SJSA1 (cell line): ENCODE results near the gene MOSMO. TPM values are rescaled to one million over a fixed set of nuclear protein-coding genes. Genes with fewer than 3 reads are reported as not detected.
"Not testable (repeated sequence)": the region's sequence is repeated elsewhere in the genome, so short reads cannot be mapped to it uniquely, and the experiment has no call there.

ENCODE experiments used
- DNase-seq, 2 experiments: peaks; one replicate each; pipeline ENCODE4 v3.0.0-alpha.2; 2015 to 2020; ENCODE audit warnings: low spot score in 2 of 2, low read depth in 1 of 2
- H3K27ac ChIP-seq: fragments of 250-450 bp; sonication (Bioruptor Pico); 2 replicates; pipeline ENCODE4 v1.5.1; 2020; ENCODE audit warnings: mild to moderate bottlenecking, moderate library complexity
- H3K27me3 ChIP-seq: fragments of 250-450 bp; sonication (Bioruptor Pico); replicated peaks from 2 replicates; pipeline ENCODE4 v1.5.1; 2020; ENCODE audit warnings: mild to moderate bottlenecking, moderate library complexity
- H3K36me3 ChIP-seq: fragments of 250-450 bp; sonication (Bioruptor Pico); 2 replicates; pipeline ENCODE4 v1.5.1; 2020; ENCODE audit warnings: mild to moderate bottlenecking
- H3K4me1 ChIP-seq: fragments of 250-450 bp; sonication (Bioruptor Pico); replicated peaks from 2 replicates; pipeline ENCODE4 v1.6.1; 2021; ENCODE audit warnings: mild to moderate bottlenecking
- H3K4me3 ChIP-seq: fragments of 250-450 bp; sonication (Bioruptor Pico); 2 replicates; pipeline ENCODE4 v1.5.1; 2020; ENCODE audit warnings: mild to moderate bottlenecking
- H3K9me3 ChIP-seq: fragments of 250-450 bp; sonication (Bioruptor Pico); replicated peaks from 2 replicates; pipeline ENCODE4 v1.5.1; 2020; ENCODE audit warnings: mild to moderate bottlenecking
- total RNA-seq: library from RNA; depleted of rRNA; stranded (reverse); fragments of >200 nt; shearing (Covaris generic); gene quantifications from 2 replicates; pipeline ENCODE4 v1.2.3, GENCODE V29; 2014

Gene MOSMO
- total RNA-seq, 1 experiment from 2014 or later = 30.3 TPM

- DNase-seq = no peak
- Histone ChIP-seq H3K9me3 (no peaks in the 10 kb centered on the region), H3K27ac (no peak overlapping the region), H3K27me3 (no peaks in the 10 kb centered on the region), H3K4me3 (no peak overlapping the region), H3K36me3 (peaks cover 11% of the 10 kb centered on the region), H3K4me1 (no peaks in the 10 kb centered on the region)
Observed at GRCh38 chr16:21989751-21990150, 18.2 kb upstream of the MOSMO start.

DNA sequence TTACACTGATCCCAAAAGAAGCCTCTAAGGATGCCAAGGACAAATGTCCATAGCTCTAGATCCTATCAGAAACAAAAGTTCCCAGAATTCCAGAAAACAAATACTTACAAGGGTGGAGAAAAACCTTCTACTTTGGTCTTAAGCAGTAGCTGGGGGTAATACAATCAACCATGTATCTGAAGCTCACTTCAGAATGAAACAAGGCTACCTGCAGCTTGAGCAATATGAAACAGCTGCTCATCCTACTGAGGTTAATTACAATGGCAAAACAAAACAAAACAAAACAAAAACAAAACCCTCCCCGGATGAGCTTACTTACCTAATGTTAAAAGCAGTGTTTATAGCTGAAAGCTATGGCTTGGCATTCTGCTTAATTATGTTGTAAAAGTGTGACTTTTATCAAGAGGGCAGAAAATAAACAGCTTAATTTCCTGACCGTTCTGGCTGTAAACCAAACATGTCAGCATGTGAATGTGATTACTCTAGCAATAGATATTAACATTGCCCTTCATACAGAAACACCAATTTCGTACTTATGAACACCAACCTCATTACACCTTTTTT is 17.4 kb upstream of the MOSMO start:
- no peaks in the 10 kb centered on the region for H3K4me1 ChIP-seq
- H3K9me3 ChIP-seq = no peaks in the 10 kb centered on the region
- no peaks in the 10 kb centered on the region for H3K27me3 ChIP-seq
- no peak overlapping the region for H3K27ac ChIP-seq
- peaks cover 6% of the 10 kb centered on the region for H3K36me3 ChIP-seq
- no peak for DNase-seq
- no peak overlapping the region for H3K4me3 ChIP-seq

DNA sequence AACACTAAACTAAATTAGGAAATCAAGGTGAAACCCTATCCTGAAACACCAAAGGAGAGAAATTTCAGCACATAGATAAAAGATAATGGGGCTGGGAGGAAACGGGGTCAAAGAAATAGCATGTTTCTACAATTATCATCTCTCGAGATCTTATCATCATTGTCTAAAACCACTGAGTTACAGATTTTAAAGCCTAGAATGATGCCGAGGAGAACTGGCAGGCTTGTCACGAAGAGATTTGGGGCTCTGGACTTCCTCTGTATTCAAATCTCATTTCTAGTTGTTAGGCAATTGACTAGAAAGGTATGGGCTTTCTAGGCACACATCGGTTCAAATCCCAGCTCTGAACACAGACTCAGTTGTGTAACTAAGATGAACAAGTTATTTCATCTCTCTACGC is 16.3 kb upstream of the MOSMO start:
- Histone ChIP-seq H3K27me3 (no peaks in the 10 kb centered on the region), H3K36me3 (no peaks in the 10 kb centered on the region), H3K9me3 (no peaks in the 10 kb centered on the region), H3K4me3 (no peak overlapping the region), H3K27ac (no peak overlapping the region), H3K4me1 (no peaks in the 10 kb centered on the region)
- no peak for DNase-seq

DNA sequence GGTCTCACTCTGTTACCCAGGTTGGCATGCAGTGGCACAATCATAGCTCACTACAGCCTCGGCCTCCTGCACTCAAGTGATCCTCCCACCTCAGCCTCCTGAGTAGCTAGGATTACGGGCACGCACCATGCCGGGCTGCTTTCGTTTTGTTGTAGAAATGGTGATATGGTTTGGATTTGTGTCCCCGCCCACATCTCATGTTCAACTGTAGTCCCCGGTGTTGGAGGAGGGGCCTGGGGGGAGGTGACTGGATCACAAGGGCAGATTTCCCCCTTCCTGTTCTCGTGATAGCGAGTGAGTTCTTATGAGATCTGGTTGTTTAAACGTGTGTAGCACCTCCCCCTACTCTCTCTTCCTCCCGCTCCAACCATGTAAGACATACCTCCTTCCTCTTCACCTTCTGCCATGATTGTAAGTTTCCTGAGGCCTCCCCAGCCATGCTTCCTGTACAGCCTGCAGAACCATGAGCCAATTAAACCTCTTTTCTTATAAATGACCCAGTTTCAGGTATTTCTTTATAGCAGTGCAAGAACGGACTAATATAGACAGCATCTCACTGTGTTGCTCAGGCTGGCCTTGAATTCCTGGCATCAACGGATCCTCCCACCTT is 12.9 kb upstream of the MOSMO start:
- no peaks in the 10 kb centered on the region for H3K4me1 ChIP-seq
- no peak overlapping the region for H3K27ac ChIP-seq
- no peaks in the 10 kb centered on the region for H3K27me3 ChIP-seq
- H3K36me3 ChIP-seq = no peaks in the 10 kb centered on the region
- no peak for DNase-seq
- no peak overlapping the region for H3K4me3 ChIP-seq
- H3K9me3 ChIP-seq = no peaks in the 10 kb centered on the region

- no peak for DNase-seq
- no peaks in the 10 kb centered on the region for H3K36me3 ChIP-seq
- H3K27me3 ChIP-seq = no peaks in the 10 kb centered on the region
- H3K9me3 ChIP-seq = no peaks in the 10 kb centered on the region
- H3K27ac ChIP-seq = no peak overlapping the region
- H3K4me3 ChIP-seq = no peak overlapping the region
- H3K4me1 ChIP-seq = peaks cover 13% of the 10 kb centered on the region
Observed at GRCh38 chr16:21996923-21997696, 10.8 kb upstream of the MOSMO start.

DNA sequence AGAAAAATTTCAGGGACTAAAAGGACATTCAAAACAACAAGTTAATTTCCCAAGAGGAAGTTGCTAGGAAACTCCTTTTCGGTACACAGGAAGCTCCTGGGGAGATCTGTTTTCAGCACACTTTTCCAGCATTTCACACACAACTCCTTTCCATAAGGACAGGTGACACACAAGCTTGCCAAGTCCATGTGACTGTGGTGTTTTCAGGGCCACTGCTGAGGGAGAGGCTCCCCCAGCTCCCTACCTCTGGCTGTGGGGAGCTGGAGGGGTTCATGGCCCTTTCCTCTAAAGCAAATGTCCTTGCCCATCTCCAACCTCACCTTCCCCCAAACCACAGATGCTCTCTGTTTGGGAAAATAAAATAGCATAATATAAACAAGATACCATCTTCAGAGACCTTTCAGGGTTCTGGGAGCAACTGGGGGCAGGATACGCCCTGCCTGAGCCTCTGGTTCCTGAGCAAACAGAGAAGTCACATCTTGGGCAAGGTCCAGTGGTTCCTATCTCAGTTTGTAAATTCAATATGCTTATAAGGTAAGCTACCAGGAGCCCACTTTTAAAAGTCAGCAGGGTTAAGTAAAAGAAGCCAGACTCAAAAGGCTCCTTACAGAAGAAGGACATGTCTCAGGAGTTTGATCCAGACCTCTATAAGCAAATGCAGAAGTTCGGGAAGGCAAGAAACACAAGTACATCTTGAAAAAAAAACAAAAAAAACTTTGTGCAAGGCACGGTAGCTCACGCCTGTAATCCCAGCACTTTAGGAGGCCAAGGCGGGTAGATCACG is 10.0 kb upstream of the MOSMO start:
- Histone ChIP-seq H3K27ac (no peak overlapping the region), H3K4me1 (peaks cover 15% of the 10 kb centered on the region), H3K4me3 (no peak overlapping the region), H3K9me3 (no peaks in the 10 kb centered on the region), H3K27me3 (no peaks in the 10 kb centered on the region), H3K36me3 (no peaks in the 10 kb centered on the region)
- no peak for DNase-seq

- no peak overlapping the region; the same call in 1 of the 2 replicates for H3K4me3 ChIP-seq
- H3K36me3 ChIP-seq = no peaks in the 10 kb centered on the region
- peak overlapping the region; percentile 21 for H3K27ac ChIP-seq
- DNase-seq = peak in 1 of 2 experiments; percentile 68
- no peaks in the 10 kb centered on the region for H3K9me3 ChIP-seq
- peaks cover 15% of the 10 kb centered on the region for H3K4me1 ChIP-seq
- H3K27me3 ChIP-seq = no peaks in the 10 kb centered on the region
Observed at GRCh38 chr16:22001591-22001990, 6.3 kb upstream of the MOSMO start.

GRCh38 chr16:22002047-22002446 is 5.9 kb upstream of the MOSMO start:
- H3K27ac ChIP-seq = peak overlapping the region; percentile 7; the same call in 1 of the 2 replicates

DNA sequence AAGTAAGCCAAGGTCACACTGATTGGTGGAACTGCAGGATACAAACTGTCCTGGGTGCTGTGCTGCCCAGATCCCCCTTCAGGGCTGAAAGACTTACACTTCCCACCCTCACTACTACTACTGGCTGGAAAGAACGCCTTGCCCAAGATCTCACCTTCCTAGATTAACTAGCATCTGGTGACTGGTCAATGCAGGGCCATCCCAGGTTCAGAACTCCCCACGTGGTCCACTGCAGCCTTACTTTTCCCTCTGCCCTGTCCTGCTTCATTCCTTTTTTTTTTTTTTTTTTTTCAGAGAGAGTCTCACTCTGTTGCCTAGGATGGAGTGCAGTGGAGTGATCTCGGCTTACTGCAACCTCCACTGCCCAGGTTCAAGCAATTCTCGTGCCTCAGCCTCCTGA is 4.7 kb upstream of the MOSMO start:
- Histone ChIP-seq H3K4me3 (no peak overlapping the region), H3K9me3 (no peaks in the 10 kb centered on the region), H3K27me3 (no peaks in the 10 kb centered on the region), H3K27ac (no peak overlapping the region), H3K4me1 (peaks cover 24% of the 10 kb centered on the region), H3K36me3 (peaks cover 3% of the 10 kb centered on the region)
- DNase-seq = no peak

More at GRCh38 chr16:22002047-22002446, 5.9 kb upstream of the MOSMO start:
- H3K9me3 ChIP-seq, H3K36me3 ChIP-seq, DNase-seq, H3K4me3 ChIP-seq, H3K27me3 ChIP-seq: not testable (repeated sequence)
- peaks cover 19% of the 10 kb centered on the region for H3K4me1 ChIP-seq

- H3K27ac ChIP-seq = no peak overlapping the region
- H3K27me3 ChIP-seq = no peaks in the 10 kb centered on the region
- H3K4me3 ChIP-seq = no peak overlapping the region
- H3K9me3 ChIP-seq = no peaks in the 10 kb centered on the region
- H3K4me1 ChIP-seq = peaks cover 26% of the 10 kb centered on the region
- H3K36me3 ChIP-seq = peaks cover 7% of the 10 kb centered on the region
- no peak for DNase-seq
Observed at GRCh38 chr16:22004341-22004740, 3.6 kb upstream of the MOSMO start.

DNA sequence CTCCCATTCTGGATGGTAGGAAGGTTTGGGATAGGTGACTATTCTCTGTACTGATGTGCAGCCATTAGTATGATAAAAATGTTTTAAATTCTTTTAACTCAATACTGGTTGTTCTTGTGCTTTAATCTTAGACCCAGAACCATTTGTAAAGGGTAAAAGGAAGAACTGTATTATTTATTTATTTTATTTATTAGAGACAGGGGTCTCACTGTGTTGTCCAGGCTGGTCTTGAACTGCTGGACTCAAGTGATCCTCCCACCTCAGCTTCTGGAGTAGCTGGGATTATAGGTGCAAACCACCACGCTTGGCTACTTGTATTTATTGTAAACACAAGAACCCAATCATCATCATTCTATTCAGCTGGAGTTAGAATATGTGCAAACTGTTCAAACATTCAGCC is 2.2 kb upstream of the MOSMO start:
- no peak for DNase-seq
- Histone ChIP-seq H3K4me3 (no peak overlapping the region), H3K4me1 (peaks cover 25% of the 10 kb centered on the region), H3K27ac (no peak overlapping the region), H3K36me3 (peaks cover 10% of the 10 kb centered on the region), H3K27me3 (no peaks in the 10 kb centered on the region), H3K9me3 (no peaks in the 10 kb centered on the region)

DNA sequence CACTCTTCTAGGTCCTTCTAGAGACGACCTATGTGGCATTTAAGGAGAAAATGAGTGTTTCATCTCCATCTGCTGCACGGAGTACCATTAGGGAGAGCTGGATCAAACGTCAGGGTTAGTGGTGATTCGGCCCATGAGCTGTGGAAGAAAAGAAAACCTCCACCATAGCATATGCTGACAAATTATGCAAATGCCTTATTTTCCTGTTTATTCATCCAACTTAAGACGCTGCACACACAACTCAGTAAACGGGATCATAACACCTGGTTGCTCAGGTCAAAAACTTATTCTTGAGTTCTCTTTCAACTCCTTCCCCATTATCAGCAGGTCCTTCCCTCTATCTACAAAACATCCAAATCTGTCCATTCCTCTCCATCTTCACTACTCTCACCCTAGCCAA is 1.3 kb upstream of the MOSMO start:
- peaks cover 15% of the 10 kb centered on the region for H3K36me3 ChIP-seq
- H3K27me3 ChIP-seq = no peaks in the 10 kb centered on the region
- no peak overlapping the region for H3K27ac ChIP-seq
- H3K9me3 ChIP-seq = no peaks in the 10 kb centered on the region
- no peak overlapping the region for H3K4me3 ChIP-seq
- DNase-seq = no peak
- peaks cover 17% of the 10 kb centered on the region for H3K4me1 ChIP-seq

GRCh38 chr16:22007159-22007508 is 777 bp upstream of the MOSMO start:
- Histone ChIP-seq H3K4me3 (peak overlapping the region; percentile 94), H3K27ac (no peak overlapping the region), H3K27me3 (no peaks in the 10 kb centered on the region)

More at GRCh38 chr16:22007159-22007508, 777 bp upstream of the MOSMO start:
- peaks cover 15% of the 10 kb centered on the region for H3K36me3 ChIP-seq
- DNase-seq = no peak
- H3K9me3 ChIP-seq = no peaks in the 10 kb centered on the region
- peaks cover 14% of the 10 kb centered on the region for H3K4me1 ChIP-seq
